HepG2 (cell line): ENCODE results near the gene AGXT. TPM values are rescaled to one million over a fixed set of nuclear protein-coding genes. Genes with fewer than 3 reads are reported as not detected.

Source experiments
- ATAC-seq: fragments of 200-7000 bp; cut with Tn5 transposase; 3 replicates; pipeline ENCODE4 v1.9.1; 2020; ENCODE audit warnings: mild to moderate bottlenecking, moderate library complexity
- BruUV-seq: library from RNA; stranded (reverse); fragments of 400-500 nt; replicated peaks from 2 replicates; lab custom pipeline; 2021; lab: Mats Ljungman, UMichigan
- CTCF ChIA-PET: fragments of 300-600 bp; formaldehyde crosslinking; extraction: SDS; loops from one replicate; lab custom pipeline; 2021; ENCODE audit warnings: low total read pairs, inconsistent platforms, low intra/inter-chr PET ratio; lab: Yijun Ruan, JAX
- POLR2A ChIA-PET: fragments of 350-600 bp; sonication (Branson Sonifier 250); formaldehyde crosslinking; loops from one replicate; lab custom pipeline; 2020; ENCODE audit warnings: antibody characterized with exemption, inconsistent platforms; lab: Yijun Ruan, JAX
- DNase-seq: peaks from one replicate; pipeline ENCODE4 v3.0.0-alpha.2; 2015; ENCODE audit warnings: low spot score
- FAIRE-seq: peaks from 3 replicates; lab custom pipeline; 2011; peaks lifted over from hg19 to GRCh38; lab: Jason Lieb, UNC
- H2AFZ ChIP-seq: one replicate; pipeline ENCODE4 v1.6.1; 2011; ENCODE audit warnings: low read length, inconsistent platforms
- H3K27ac ChIP-seq: fragments of 300-600 bp; 3 replicates; pipeline ENCODE4 v1.8.0; 2011; ENCODE audit warnings: mixed run types, mild to moderate bottlenecking, mixed read lengths, low read length, inconsistent platforms; ENCODE audit not compliant: insufficient read depth; ENCODE audit errors: extremely low read length
- H3K27me3 ChIP-seq, 2 experiments: fragments of 200-600 bp in 1 of 2; 2 replicates in 1 of 2; 3 replicates in 1 of 2; pipeline versions ENCODE4 v1.6.0 to v1.8.0; 2011; ENCODE audit warnings: low read length in 2 of 2, mild to moderate bottlenecking in 2 of 2, moderate library complexity in 2 of 2, inconsistent platforms in 1 of 2; ENCODE audit not compliant: insufficient read depth in 2 of 2, control insufficient read depth in 1 of 2
- H3K36me3 ChIP-seq, 2 experiments: fragments of 200-600 bp in 1 of 2; replicated peaks in 1 of 2; 2 replicates in 1 of 2; 3 replicates in 1 of 2; pipeline versions ENCODE4 v1.5.1 to v1.8.0; 2011; ENCODE audit warnings: low read length in 2 of 2, inconsistent platforms in 1 of 2; ENCODE audit not compliant: insufficient read depth in 2 of 2, control insufficient read depth in 1 of 2
- H3K4me1 ChIP-seq: 2 replicates; pipeline ENCODE4 v1.5.1; 2012; ENCODE audit warnings: low read length, inconsistent platforms; ENCODE audit not compliant: insufficient read depth
- H3K4me2 ChIP-seq: 2 replicates; pipeline ENCODE4 v1.6.0; 2011; ENCODE audit warnings: low read depth, low read length, inconsistent platforms
- H3K4me3 ChIP-seq, 3 experiments: fragments of 200-600 bp in 1 of 3; sonication (generic), shearing (Covaris generic) in 1 of 3; replicated peaks in 1 of 3; 2 replicates each; pipeline ENCODE4 v1.5.1; 2011 to 2016; ENCODE audit warnings: low read length in 3 of 3, inconsistent platforms in 2 of 3, low read depth in 2 of 3, mild to moderate bottlenecking in 2 of 3, control low read depth in 1 of 3, mixed read lengths in 1 of 3; ENCODE audit not compliant: insufficient read depth in 1 of 3
- H3K79me2 ChIP-seq: one replicate; pipeline ENCODE4 v1.6.1; 2011; ENCODE audit warnings: low read length, inconsistent platforms; ENCODE audit not compliant: insufficient read depth
- H3K9ac ChIP-seq: 2 replicates; pipeline ENCODE4 v1.6.0; 2011; ENCODE audit warnings: mild to moderate bottlenecking, low read depth, low read length, inconsistent platforms; ENCODE audit not compliant: insufficient read depth
- H3K9me3 ChIP-seq: 2 replicates; pipeline ENCODE4 v1.5.1; 2012; ENCODE audit warnings: mild to moderate bottlenecking, low read length
- H4K20me1 ChIP-seq: 2 replicates; pipeline ENCODE4 v1.6.0; 2011; ENCODE audit warnings: inconsistent platforms, mild to moderate bottlenecking, low read length, moderate library complexity; ENCODE audit not compliant: insufficient read depth
- HNRNPL ChIP-seq: fragments of 200-400 bp; formaldehyde crosslinking; IDR thresholded peaks from 2 replicates; pipeline ENCODE4 v1.6.1; 2017; ENCODE audit warnings: mild to moderate bottlenecking, low read depth, low read length
- NRL ChIP-seq: sonication (generic); formaldehyde crosslinking; IDR thresholded peaks from 2 replicates; pipeline ENCODE4 v1.5.0; 2020; ENCODE audit warnings: missing genetic modification reagents, mild to moderate bottlenecking, moderate library complexity, borderline replicate concordance
- RBFOX2 ChIP-seq: fragments of 200-400 bp; formaldehyde crosslinking; IDR thresholded peaks from 2 replicates; pipeline ENCODE4 v1.6.1; 2017; ENCODE audit warnings: low read depth, mild to moderate bottlenecking, low read length
- ZBTB38 ChIP-seq: sonication (generic); formaldehyde crosslinking; IDR thresholded peaks from 2 replicates; pipeline ENCODE4 v1.5.1; 2020; ENCODE audit warnings: mild to moderate bottlenecking, missing genetic modification reagents
- ZMAT5 ChIP-seq: sonication (generic); formaldehyde crosslinking; IDR thresholded peaks from 2 replicates; pipeline ENCODE4 v1.5.0; 2020; ENCODE audit warnings: mild to moderate bottlenecking, low read depth, missing genetic modification reagents, borderline replicate concordance
- ZNF350 ChIP-seq: sonication (generic); formaldehyde crosslinking; IDR thresholded peaks from 2 replicates; pipeline ENCODE4 v1.4.0; 2020; ENCODE audit warnings: mild to moderate bottlenecking, low read depth, missing genetic modification reagents, borderline replicate concordance
- WGBS: methylation state at CpG from one replicate; pipeline ENCODE4 v1.1.6; 2017; ENCODE audit warnings: low lambda C conversion rate; 5-methylcytosine and 5-hydroxymethylcytosine counted together
- in situ Hi-C: cut with HindIII; loops from 2 replicates; pipeline ENCODE4 v1.10.0; 2017; ENCODE audit warnings: low pct_unique_long_range_greater_than_20kb; ENCODE audit not compliant: extremely low pct_ligation_motif_present
- intact Hi-C: fragments of 100-400 bp; cut with micrococcal nuclease; formaldehyde crosslinking; loops from one replicate; pipeline ENCODE4 v1.10.0; 2022; ENCODE audit not compliant: unreplicated experiment
- polyA plus RNA-seq, 8 experiments: library from polyadenylated mRNA; depleted of rRNA in 3 of 8; stranded (reverse) in 7 of 8; unstranded in 1 of 8; fragments of >200 nt; fragmentation: Illumina TruSeq in 4 of 8; extraction: Trizol in 4 of 8; gene quantifications; 2 replicates each; pipeline versions ENCODE4 v1.2.1 to v1.2.3, GENCODE V29; 2011 to 2016; ENCODE audit warnings: low read depth in 4 of 8, missing spikeins in 1 of 8, mixed read lengths in 1 of 8; ENCODE audit not compliant: insufficient read depth in 1 of 8
- total RNA-seq, 5 experiments: library from RNA; depleted of rRNA; stranded (reverse); fragments of >200 nt; fragmentation: Illumina TruSeq; extraction: Trizol; gene quantifications; 2 replicates each; pipeline ENCODE4 v1.2.3, GENCODE V29; 2016; ENCODE audit warnings: low read depth in 1 of 5
- TF ChIP-seq, protein P1 (sequence below): sonication (generic); formaldehyde crosslinking; IDR thresholded peaks from 2 replicates; pipeline ENCODE4 v1.4.0; 2020; ENCODE audit warnings: missing genetic modification reagents, borderline replicate concordance

AGXT gene
- total and polyA plus RNA-seq, 2 of the 13 experiments (the other 11 are each of a cell fraction or from before 2014, with no cell fraction given) = 41.9 to 96.1 TPM

- no peak for FAIRE-seq
- Histone ChIP-seq H3K27ac (no peak overlapping the region), H2AFZ (no peak overlapping the region), H3K9me3 (no peaks in the 10 kb centered on the region), H3K4me2 (no peak overlapping the region), H3K27me3 (no peaks in the 10 kb centered on the region), H3K79me2 (no peaks in the 10 kb centered on the region), H3K36me3 (no peaks in the 10 kb centered on the region; a peak in 1 of 5 replicates), H4K20me1 (no peaks in the 10 kb centered on the region), H3K4me1 (peaks cover 54% of the 10 kb centered on the region), H3K4me3 (no peak overlapping the region), H3K9ac (no peak overlapping the region)
- ChIA-PET POLR2A (interaction anchor here (0.6 kb wide), 1 partner anchor 17 kb away, joined by 3 read pairs; no protein-coding TSS in a partner anchor), CTCF (no interaction called here)
- ATAC-seq = no peak
- WGBS = 97% methylated on average over 10 of the region's 18 CpGs
- in situ Hi-C loops (no loop called here), intact Hi-C loops (no loop called here)
- TF ChIP-seq HNRNPL (peak; percentile 83), ZMAT5 (no peak), ZNF350 (0 out of 2 replicates have a peak, but pooled peaks have one; percentile 15), ZBTB38 (CRISPR knock-in tag) (peak; percentile 44), RBFOX2 (peak; percentile 56; the same call in 1 of the 2 replicates), NRL (0 out of 2 replicates have a peak, but pooled peaks have one; percentile 1)
- TF ChIP-seq, protein P1, sequence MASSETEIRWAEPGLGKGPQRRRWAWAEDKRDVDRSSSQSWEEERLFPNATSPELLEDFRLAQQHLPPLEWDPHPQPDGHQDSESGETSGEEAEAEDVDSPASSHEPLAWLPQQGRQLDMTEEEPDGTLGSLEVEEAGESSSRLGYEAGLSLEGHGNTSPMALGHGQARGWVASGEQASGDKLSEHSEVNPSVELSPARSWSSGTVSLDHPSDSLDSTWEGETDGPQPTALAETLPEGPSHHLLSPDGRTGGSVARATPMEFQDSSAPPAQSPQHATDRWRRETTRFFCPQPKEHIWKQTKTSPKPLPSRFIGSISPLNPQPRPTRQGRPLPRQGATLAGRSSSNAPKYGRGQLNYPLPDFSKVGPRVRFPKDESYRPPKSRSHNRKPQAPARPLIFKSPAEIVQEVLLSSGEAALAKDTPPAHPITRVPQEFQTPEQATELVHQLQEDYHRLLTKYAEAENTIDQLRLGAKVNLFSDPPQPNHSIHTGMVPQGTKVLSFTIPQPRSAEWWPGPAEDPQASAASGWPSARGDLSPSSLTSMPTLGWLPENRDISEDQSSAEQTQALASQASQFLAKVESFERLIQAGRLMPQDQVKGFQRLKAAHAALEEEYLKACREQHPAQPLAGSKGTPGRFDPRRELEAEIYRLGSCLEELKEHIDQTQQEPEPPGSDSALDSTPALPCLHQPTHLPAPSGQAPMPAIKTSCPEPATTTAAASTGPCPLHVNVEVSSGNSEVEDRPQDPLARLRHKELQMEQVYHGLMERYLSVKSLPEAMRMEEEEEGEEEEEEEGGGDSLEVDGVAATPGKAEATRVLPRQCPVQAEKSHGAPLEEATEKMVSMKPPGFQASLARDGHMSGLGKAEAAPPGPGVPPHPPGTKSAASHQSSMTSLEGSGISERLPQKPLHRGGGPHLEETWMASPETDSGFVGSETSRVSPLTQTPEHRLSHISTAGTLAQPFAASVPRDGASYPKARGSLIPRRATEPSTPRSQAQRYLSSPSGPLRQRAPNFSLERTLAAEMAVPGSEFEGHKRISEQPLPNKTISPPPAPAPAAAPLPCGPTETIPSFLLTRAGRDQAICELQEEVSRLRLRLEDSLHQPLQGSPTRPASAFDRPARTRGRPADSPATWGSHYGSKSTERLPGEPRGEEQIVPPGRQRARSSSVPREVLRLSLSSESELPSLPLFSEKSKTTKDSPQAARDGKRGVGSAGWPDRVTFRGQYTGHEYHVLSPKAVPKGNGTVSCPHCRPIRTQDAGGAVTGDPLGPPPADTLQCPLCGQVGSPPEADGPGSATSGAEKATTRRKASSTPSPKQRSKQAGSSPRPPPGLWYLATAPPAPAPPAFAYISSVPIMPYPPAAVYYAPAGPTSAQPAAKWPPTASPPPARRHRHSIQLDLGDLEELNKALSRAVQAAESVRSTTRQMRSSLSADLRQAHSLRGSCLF (CRISPR knock-in tag) = no peak
- no peak for DNase-seq
- no TSS peak for BruUV-seq
Measured at GRCh38 chr2:240878341-240878936, 9.8 kb downstream of the AGXT start.
